ENCODE measurements around the gene PIBF1.
"Not testable (repeated sequence)": the region's sequence is repeated elsewhere in the genome, so short reads cannot be mapped to it uniquely, and the experiment has no call there.

Gene PIBF1

GRCh38 chr13:72911981-72912380 lies 130.0 kb downstream of the PIBF1 start:
- no peak for DNase-seq

- no peak for DNase-seq
Measured at GRCh38 chr13:72920097-72920496, 138.2 kb downstream of the PIBF1 start.

GRCh38 chr13:72931311-72931710 lies 149.4 kb downstream of the PIBF1 start:
- DNase-seq = no peak

GRCh38 chr13:72932250-72932649 lies 150.3 kb downstream of the PIBF1 start:
- no peak for DNase-seq

GRCh38 chr13:72946267-72946666 lies 164.3 kb downstream of the PIBF1 start:
- DNase-seq = not testable (repeated sequence)

- DNase-seq = no peak
Measured at GRCh38 chr13:72952529-72953141, 170.7 kb downstream of the PIBF1 start.

- no peak for DNase-seq
Measured at GRCh38 chr13:72953391-72953965, 171.5 kb downstream of the PIBF1 start.

GRCh38 chr13:72959643-72960042 lies 177.7 kb downstream of the PIBF1 start:
- no peak for DNase-seq

GRCh38 chr13:72960114-72960513 lies 178.2 kb downstream of the PIBF1 start:
- DNase-seq = no peak

GRCh38 chr13:72960541-72960940 lies 178.6 kb downstream of the PIBF1 start:
- DNase-seq = no peak

GRCh38 chr13:72963762-72964161 lies 181.8 kb downstream of the PIBF1 start:
- DNase-seq = no peak

- DNase-seq = no peak
Measured at GRCh38 chr13:72970301-72970880, 188.5 kb downstream of the PIBF1 start.

GRCh38 chr13:72970956-72971355 lies 189.0 kb downstream of the PIBF1 start:
- no peak for DNase-seq

- DNase-seq = no peak
Measured at GRCh38 chr13:72973234-72973633, 191.3 kb downstream of the PIBF1 start.

- DNase-seq = no peak
Measured at GRCh38 chr13:72983085-72983768, 201.3 kb downstream of the PIBF1 start.

GRCh38 chr13:72985610-72986009 lies 203.7 kb downstream of the PIBF1 start:
- no peak for DNase-seq

- DNase-seq = no peak
Measured at GRCh38 chr13:72986197-72986596, 204.3 kb downstream of the PIBF1 start.

- DNase-seq = no peak
Measured at GRCh38 chr13:72990953-72991352, 209.0 kb downstream of the PIBF1 start.

- no peak for DNase-seq
Measured at GRCh38 chr13:72998012-72998411, 216.1 kb downstream of the PIBF1 start.

GRCh38 chr13:73000027-73000674 lies 218.2 kb downstream of the PIBF1 start:
- peak in 1 of 51 donors; percentile 2 for DNase-seq

GRCh38 chr13:73001971-73002370 lies 220.0 kb downstream of the PIBF1 start:
- DNase-seq = no peak

GRCh38 chr13:73011751-73012150 lies 229.8 kb downstream of the PIBF1 start:
- no peak for DNase-seq
